Pancreas (tissue), 10 donors: ENCODE results near the gene RAPGEF6. TPM values are rescaled to one million over a fixed set of nuclear protein-coding genes. Genes with fewer than 3 reads are reported as not detected.
A peak's percentile ranks its signal among the peaks of the same experiment; 100 is the strongest.

Source experiments
- ATAC-seq, 4 donors: fragments of 200-7000 bp; cut with Tn5 transposase; one replicate each; pipeline versions ENCODE4 v1.8.0 to v1.9.1; 2020; ENCODE audit warnings: mild to moderate bottlenecking in 4 of 4, moderate library complexity in 4 of 4
- DNase-seq, 6 donors: peaks; one replicate each; pipeline ENCODE4 v3.0.0-alpha.2; 2020
- FAIRE-seq: peaks from 2 replicates; lab custom pipeline; 2012; peaks lifted over from hg19 to GRCh38; lab: Jason Lieb, UNC
- H3K27ac ChIP-seq, 4 donors: fragments of 200-600 bp; sonication (generic); 1 replicate in 3 of 4; 2 replicates in 1 of 4; pipeline versions ENCODE4 v1.5.0 to v1.8.0; 2020
- H3K27me3 ChIP-seq, 4 donors: fragments of 200-600 bp; one replicate each; pipeline ENCODE4 v1.8.0; 2021
- H3K36me3 ChIP-seq, 3 donors: fragments of 200-600 bp; sonication (generic) in 1 of 3; one replicate each; pipeline versions ENCODE4 v1.5.0 to v1.8.0; 2020 to 2021
- H3K4me1 ChIP-seq, 3 donors: fragments of 200-600 bp; one replicate each; pipeline ENCODE4 v1.8.0; 2021
- H3K4me3 ChIP-seq, 4 donors: fragments of 200-600 bp; sonication (generic) in 2 of 4; one replicate each; pipeline versions ENCODE4 v1.5.0 to v1.8.0; 2020 to 2021
- H3K9me3 ChIP-seq, 4 donors: fragments of 200-600 bp; one replicate each; pipeline ENCODE4 v1.8.0; 2021
- CTCF ChIP-seq, 4 donors: fragments of 200-600 bp; sonication (generic) in 3 of 4; IDR thresholded peaks; one replicate each; pipeline versions ENCODE4 v1.5.0 to v1.8.0; 2021; ENCODE audit warnings: antibody characterized with exemption in 4 of 4
- WGBS, 2 donors: extraction: QIAGEN DNeasy Blood & Tissue Kit; methylation state at CpG; one replicate each; pipeline ENCODE4 v1.1.7; 2013; 5-methylcytosine and 5-hydroxymethylcytosine counted together
- intact Hi-C, 3 donors: fragments of 100-400 bp; cut with DNase I; formaldehyde crosslinking; loops; one replicate each; pipeline versions ENCODE4 v1.11.1 to v1.14.2; 2022
- polyA plus RNA-seq, 2 donors: library from polyadenylated mRNA; stranded (reverse); fragments of 200-250 nt; gene quantifications; one replicate each; pipeline ENCODE4 v1.2.3, GENCODE V29; 2013
- total RNA-seq, 6 donors: library from RNA; stranded (reverse); fragmentation: NEBNext Ultra II Directional in 4 of 6; extraction: Animal tissue kit (Norgen Biotek cat#: 25700) in 4 of 6; gene quantifications; one replicate each; pipeline versions ENCODE4 v1.2.1 to v1.2.4, GENCODE V29; 2021 to 2023
- donor health status: healthy with polysubstance abuse.
- donor health status: DM: no; HTN: no; CAD: no; lungs with moderate emphysema.
- donor health status: DM: no; HTN: no; CAD: no.
- donor health status: control.
- donor health status: control.
- donor health status: Bipolar disorder and iron deficiency.
- donor health status: DM: yes; HTN: yes; CAD: no.
- donor health status: DM: no; HTN: no; CAD: no.
- donor health status: DM: no; HTN: no; CAD: no.
- donor health status: DM: yes; HTN: yes; CAD: no.

Gene RAPGEF6
- total and polyA plus RNA-seq, 8 donors, result 1.7 to 13.2 (median 6.7) TPM

GRCh38 chr5:131377785-131378325, 257.2 kb downstream of the RAPGEF6 start:
- H3K9me3 ChIP-seq, result no peaks in the 10 kb centered on the region
- ATAC-seq (no peak), DNase-seq (no peak), FAIRE-seq (no peak)
- WGBS, 2 donors, result 50 to 53% methylated on average over 2 of the region's 2 CpGs
- H3K27me3 ChIP-seq, result no peaks in the 10 kb centered on the region
- intact Hi-C loops, result no loop called here
- peaks cover 0 to 40% (median 6%) of the 10 kb centered on the region in 3 donors for H3K4me1 ChIP-seq
- no peak overlapping the region for H3K4me3 ChIP-seq
- H3K36me3 ChIP-seq, result no peaks in the 10 kb centered on the region
- no peak for TF ChIP-seq CTCF (IDR thresholded peaks at IDR 0.05)
- H3K27ac ChIP-seq, result peak overlapping the region in 2 of 4 donors; percentile 67 to 81

GRCh38 chr5:131377346-131377745, 257.7 kb downstream of the RAPGEF6 start:
- FAIRE-seq, result no peak
- no peak for DNase-seq
- intact Hi-C loops, result no loop called here
- TF ChIP-seq CTCF (IDR thresholded peaks at IDR 0.05), result no peak
- peaks cover 0 to 37% (median 6%) of the 10 kb centered on the region in 3 donors for H3K4me1 ChIP-seq
- peak overlapping the region in 1 of 4 donors; percentile 30 for H3K27ac ChIP-seq
- WGBS, 2 donors, result 86 to 88% methylated on average over 6 of the region's 6 CpGs
- no peaks in the 10 kb centered on the region for H3K36me3 ChIP-seq
- no peak overlapping the region for H3K4me3 ChIP-seq
- H3K27me3 ChIP-seq, result no peaks in the 10 kb centered on the region
- H3K9me3 ChIP-seq, result no peaks in the 10 kb centered on the region
- ATAC-seq, result no peak

GRCh38 chr5:131375351-131375750, 259.7 kb downstream of the RAPGEF6 start:
- no peaks in the 10 kb centered on the region for H3K36me3 ChIP-seq
- FAIRE-seq, result no peak
- intact Hi-C loops, result no loop called here
- no peak overlapping the region for H3K4me3 ChIP-seq
- ATAC-seq, result no peak
- no peaks in the 10 kb centered on the region for H3K27me3 ChIP-seq
- peaks cover 0 to 25% (median 0%) of the 10 kb centered on the region in 3 donors for H3K4me1 ChIP-seq
- H3K27ac ChIP-seq, result no peak overlapping the region
- 79 to 80% methylated on average over 2 of the region's 2 CpGs for WGBS, 2 donors
- no peak for DNase-seq
- no peaks in the 10 kb centered on the region for H3K9me3 ChIP-seq
- TF ChIP-seq CTCF (IDR thresholded peaks at IDR 0.05), result no peak

Other genes with a start within 250 kb of the RAPGEF6 start
- 10 to 100 TPM; 11.1 to 20.9 (median 13.2) TPM for gene FNIP1, start 161.8 kb upstream of the RAPGEF6 start, total RNA-seq
- 1 to 10 TPM; 2.7 to 4.4 TPM for gene FNIP1, start 161.8 kb upstream of the RAPGEF6 start, polyA plus RNA-seq